Stimulated activated CD4-positive, alpha-beta T cell treated with anti-CD3 and anti-CD28 coated beads, Interleukin-2, amount 100 ng/mL, for 24 hours (primary cell): ENCODE measurements around the gene PARD6G.
"Not testable (repeated sequence)": the region's sequence is repeated elsewhere in the genome, so short reads cannot be mapped to it uniquely, and the experiment has no call there.

Source experiments
- DNase-seq, 2 donors: peaks; one replicate each; pipeline ENCODE4 v3.0.0-alpha.2; 2020

Gene PARD6G

DNA sequence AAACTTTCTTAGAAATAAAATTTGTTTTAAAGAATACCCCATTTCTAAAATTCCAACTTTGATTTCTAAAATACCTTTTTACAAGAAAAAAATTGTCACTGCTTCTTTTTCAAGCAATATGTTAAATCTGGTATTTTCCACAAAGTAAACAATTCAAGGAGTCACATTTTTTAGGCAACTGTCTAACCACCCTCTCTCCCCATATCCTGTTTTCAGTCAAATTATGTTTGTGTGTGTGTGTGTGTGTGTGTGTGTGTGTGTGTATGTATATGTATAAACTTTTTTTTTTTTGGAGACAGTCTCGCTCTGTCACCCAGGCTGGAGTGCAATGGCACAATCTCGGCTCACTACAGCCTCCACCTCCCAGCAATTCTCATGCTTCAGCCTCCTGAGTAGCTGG is 79.0 kb downstream of the PARD6G start:
- DNase-seq, result no peak

DNA sequence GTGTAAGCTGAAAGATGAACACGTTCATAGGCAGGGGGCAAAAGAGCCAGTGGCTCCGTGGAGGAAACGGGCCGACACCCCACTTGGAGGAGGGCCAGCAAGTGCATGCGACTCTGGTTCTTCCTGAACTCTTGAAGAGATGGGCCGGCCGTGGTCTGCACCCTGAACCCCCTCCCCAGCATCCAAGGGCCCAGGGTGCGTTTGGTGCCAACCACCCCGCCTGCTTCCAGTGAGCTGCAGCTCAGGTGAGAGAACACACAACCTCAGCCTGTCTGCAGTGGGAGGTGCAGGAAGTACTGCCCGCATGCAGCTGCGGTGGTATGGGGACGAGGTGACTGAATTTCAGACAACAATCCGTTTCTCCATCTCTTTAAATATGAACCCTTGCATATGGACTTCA is 79.4 kb downstream of the PARD6G start:
- no peak for DNase-seq

DNA sequence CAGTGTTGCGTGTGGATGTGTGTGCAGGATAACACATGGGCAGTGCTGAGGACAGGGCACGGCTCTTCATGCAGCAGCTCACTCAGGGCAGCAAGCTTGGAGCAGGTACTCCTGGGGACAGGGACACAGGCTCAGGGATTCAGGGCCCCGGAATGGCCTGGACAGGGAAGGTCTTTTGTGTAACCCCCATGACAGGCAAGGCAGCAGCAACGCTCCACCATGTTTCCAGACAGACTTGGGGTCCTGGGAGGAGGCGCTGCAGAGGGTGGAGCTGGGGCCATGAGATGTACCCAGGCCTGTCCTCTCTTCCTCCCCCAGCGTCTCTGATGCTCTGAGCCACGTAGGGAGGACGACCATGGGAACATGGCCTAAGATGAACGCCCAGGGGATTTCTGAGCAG is 80.0 kb downstream of the PARD6G start:
- no peak for DNase-seq

DNA sequence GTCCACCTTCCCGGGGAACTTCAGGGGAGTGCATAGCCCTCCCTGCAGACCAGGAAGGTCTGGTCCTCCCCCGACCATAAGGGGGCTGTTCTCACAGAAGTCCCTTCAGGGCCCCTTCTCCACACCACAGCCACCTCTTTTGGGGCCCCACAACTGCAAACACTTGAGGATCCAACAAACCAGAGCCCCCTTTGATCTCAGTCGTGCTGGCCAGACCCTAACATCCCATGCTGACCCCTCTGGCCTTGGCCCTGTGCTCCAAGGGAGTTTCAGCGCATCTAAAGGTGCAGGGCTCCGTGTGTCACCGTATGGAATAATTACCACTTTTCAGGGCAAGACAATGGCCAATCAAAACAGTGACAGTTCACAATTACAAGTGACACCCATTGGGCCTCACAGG is 80.6 kb downstream of the PARD6G start:
- DNase-seq, result no peak

DNA sequence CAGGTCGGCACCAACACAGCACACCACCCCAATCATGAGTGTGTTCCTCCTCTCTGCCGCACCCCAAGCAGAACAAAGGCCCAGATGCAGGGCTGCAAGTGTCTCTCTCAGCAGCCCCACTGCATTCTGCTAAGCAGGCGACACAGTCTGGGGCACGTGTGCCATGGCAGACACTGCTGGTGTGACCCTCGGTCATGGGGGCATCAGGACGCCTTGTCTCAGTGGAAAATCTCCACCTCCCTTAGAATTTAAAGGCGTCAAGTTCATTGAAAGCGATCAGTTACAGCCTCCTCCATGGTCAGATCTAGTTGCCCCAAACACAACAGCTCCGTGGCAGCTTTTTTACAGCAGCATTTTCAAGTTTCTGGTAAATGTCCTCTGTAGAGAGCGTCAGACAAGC is 81.1 kb downstream of the PARD6G start:
- DNase-seq, result no peak

DNA sequence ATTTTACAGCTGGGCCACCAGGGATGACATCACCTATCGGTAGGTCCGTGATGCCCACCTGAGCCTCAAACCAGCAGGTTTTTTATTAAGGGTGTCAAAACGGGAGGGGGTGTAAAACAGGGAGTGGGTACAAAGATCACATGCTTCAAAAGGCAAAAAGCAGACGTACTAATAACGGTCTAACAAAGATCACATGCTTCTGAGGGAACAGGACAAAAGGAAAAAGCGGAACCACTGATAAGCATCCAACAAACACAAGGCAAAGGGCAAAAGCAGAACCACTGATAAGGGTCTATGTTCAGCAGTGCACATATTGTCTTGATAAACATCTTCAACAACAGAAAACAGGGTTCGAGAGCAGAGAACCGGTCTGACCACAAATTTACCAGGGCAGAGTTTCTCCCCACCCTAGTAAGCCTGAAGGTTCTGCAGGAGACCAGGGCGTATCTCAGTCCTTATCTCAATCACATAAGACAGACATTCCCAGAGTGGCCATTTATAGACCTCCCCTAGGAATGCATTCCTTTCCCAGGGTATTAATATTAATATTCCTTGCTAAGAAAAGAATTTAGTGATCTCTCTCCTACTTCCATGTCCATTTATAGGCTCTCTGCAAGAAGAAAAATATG is 82.5 kb downstream of the PARD6G start:
- DNase-seq, result not testable (repeated sequence)

DNA sequence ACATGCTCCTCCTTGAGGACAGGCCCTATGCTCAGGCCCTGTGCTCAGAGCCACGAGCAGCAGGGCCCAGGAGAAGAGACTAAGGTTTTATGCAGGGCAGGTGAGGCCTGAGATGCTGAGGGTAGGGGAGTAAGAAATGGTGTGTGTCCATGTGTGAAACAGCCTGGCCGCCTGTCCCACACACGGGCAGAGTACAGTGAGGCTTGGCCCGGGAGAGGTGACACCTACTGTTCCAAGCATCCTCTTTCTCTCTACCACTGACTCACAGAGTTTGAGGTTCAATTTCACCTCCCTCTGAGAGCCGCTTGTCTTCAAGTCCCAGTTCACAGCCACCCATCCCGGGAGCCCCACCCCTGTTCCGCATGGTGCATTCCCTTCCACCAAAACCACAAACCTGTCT is 84.1 kb downstream of the PARD6G start:
- no peak for DNase-seq

DNA sequence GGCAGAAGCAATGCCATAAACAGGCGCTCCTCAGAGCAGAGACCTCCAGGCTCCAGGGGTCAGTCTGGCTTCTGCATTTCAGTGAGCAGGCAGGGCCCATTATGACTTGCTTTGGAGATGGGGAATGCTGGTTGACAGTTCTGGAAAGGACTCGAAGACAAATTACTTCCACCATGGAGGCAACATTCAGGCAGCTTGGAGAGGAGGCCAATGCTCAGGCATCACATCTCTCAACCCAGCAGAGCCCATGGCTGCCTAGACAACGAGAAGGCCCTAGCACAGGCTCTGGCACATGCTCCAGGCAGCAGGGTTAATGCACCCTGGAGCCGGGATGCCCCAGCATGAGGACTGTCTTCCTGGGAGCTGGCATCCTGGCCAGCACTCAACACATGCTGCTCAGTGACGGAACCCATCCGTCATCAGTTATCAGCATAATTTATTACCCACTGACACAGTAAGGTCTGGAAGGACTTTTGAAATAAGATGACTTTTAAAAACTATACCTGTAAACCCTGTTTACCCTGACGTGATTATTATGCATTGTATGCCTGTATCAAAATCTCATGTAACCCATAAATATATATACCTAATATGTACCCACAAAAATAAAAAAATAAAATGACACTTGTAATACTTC is 85.4 kb downstream of the PARD6G start:
- no peak for DNase-seq

DNA sequence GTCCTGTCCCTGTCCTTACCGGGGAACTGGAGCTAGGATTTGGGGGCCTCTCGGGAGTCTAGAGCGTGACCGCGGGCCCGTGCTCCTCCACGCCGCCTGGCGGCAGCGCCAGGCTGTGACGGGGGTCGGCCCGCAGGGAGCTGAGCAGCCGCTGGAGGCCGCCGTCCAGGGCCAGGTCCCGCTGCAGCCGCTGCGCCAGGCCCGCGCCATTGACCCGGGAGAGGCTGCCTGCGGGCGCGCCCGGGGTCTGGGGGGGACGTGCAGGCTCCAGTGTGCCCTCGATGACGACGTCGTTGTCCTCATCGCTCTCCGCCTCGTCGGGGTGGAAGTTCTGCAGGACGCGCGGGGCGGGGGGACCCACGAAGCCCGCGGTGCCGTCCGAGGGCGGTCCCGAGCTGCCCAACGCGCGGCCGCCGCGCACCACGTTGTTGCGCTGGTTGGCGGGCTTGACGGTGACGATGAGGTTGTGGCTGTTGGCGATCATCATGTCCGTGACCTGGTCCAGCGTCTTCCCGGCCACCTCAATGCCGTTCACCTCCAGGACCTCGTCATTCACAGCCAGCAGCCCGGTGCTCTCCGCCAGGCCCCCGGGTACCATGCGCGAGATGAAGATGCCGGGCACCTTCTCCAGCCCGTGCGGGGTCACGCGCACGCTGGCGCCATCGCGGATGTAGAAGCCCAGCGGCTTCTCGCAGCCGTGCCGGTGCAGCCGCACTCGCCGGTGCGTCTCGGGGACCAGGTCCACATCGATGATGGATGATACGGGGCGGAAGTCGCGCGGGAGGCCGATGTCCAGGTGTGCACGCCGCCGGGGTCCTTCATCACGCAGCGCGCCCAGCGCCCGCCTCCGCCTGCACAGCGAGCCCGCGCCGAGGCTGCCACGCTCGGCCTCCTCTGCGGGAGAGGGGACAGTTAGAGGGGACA is 87.3 kb downstream of the PARD6G start:
- DNase-seq, result peak; percentile 45 to 61

DNA sequence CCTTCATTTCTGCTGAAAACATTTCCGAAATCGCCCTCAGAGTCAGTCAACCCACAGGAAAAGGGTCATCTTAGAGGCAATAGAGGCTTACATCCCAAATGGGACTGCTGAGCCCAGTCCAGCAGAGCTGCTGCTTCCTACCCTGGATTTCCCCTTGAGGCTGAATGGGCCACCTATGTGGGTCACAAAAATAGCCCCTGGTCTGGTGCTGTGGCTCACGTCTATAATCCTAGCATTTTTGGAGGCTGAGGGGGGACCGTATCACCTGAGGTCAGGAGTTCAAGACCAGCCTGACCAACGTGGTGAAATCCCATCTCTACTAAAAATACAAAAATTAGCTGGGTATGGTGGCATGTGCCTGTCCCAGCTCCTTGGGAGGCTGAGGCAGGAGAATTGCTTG is 88.9 kb downstream of the PARD6G start:
- DNase-seq, result no peak

DNA sequence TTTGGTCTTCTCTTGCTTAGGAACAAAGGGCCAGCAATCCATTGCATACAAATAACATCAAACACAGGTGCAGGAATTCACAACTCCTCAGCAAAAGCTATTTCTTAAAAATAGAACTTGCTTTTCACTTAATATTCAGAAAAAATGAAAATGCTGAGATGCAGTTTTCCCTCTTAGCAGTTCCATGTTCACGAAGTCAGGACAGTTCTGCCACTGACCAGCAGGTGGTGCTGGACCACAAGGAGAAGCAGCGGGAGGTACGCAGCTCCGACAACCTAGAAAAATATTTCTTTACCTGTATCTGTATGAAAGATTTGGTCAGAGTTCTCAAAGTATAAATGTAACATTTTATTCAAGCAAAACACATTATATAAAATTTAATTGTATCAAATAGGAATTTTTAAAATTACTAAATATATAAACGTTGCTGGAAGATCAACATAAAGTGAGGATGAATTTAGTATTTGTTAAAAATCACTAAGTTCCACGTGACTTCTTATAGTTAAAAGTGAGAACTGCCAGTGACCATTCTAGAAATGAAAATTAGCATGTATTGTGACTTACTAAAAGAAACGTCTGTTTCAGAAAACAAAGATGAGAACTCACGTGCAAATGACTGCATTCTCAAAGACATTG is 89.5 kb downstream of the PARD6G start:
- DNase-seq, result peak; percentile 83 to 86

DNA sequence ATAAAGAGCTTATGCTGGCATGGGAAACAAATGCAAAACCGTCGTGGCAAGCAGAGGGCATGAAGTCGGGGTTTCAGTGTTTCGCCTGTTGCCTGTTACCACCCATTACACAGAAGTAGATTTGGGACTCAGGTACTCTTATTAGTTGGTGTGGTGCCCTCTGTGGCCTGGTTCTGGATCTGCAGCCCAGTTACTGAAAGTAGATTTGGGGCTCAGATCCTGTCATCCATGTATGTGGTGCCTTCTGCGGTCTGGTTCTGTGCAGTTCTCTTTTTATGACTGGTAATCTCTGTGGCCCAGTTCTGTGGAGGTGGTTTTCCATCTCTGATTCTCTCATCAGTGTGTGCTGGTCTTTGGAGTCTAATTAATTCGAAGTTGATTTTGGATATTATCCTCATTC is 93.0 kb downstream of the PARD6G start:
- DNase-seq, result peak; percentile 35 to 50

DNA sequence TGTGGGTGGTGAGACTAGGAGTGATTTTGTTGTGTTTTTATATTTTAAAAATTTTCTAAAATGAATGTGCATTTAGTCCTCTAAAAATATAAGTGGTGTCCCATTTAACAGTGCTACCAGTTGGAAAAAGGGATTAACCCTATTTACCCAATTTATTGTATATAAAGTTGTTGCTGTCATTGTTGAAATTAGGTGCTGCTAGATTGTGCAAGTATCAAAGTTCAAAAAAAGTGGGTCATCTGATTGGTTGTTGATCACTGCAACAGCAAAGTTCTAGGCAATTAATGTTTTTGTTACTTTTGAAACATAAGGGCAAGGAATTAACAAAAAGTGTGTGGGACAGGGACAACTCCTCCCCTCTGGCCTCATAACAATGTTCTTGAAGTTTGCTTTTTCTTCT is 97.6 kb downstream of the PARD6G start:
- DNase-seq, result no peak

DNA sequence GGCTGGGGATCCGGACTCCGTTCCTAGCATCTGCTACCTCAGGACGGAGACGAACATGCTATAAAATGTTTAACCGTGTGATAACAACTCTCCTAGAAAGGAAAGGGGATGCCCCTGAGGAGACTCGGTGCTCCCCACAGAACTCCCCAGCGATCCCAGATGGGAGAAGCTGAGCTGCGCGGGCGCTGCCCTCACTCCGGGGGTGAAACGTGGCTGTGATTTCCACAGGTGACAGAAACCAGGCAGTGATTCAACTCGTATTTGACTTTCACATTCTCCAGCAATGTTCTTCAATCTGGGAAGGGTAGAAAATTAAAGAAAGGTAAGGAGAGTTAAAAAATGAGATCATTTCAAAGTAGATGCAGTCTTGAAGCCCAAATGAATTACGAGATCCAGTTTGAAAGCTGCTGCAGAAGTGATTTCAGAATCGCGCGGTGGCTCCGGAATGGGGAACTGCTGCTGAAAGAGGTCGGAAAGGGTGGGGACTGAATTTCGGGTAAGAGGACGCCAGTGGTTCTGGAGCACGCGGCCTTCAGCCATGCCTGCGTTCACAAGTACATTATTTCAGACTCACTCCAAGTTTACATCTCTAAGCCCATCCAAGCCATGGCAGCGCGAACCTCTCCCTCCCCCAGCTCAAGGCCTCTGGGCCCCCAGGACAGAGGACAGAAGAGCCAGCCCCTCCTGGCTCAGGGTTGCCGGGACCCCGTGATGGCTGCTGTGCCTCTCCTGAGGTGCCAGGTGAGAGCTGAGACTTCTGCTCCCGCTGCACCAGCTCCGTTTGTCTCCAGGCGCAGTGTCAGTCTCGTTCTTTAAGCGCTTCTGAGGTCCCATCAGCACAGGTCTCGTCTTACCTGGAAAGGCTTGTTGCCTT is 98.8 kb downstream of the PARD6G start:
- no peak for DNase-seq

DNA sequence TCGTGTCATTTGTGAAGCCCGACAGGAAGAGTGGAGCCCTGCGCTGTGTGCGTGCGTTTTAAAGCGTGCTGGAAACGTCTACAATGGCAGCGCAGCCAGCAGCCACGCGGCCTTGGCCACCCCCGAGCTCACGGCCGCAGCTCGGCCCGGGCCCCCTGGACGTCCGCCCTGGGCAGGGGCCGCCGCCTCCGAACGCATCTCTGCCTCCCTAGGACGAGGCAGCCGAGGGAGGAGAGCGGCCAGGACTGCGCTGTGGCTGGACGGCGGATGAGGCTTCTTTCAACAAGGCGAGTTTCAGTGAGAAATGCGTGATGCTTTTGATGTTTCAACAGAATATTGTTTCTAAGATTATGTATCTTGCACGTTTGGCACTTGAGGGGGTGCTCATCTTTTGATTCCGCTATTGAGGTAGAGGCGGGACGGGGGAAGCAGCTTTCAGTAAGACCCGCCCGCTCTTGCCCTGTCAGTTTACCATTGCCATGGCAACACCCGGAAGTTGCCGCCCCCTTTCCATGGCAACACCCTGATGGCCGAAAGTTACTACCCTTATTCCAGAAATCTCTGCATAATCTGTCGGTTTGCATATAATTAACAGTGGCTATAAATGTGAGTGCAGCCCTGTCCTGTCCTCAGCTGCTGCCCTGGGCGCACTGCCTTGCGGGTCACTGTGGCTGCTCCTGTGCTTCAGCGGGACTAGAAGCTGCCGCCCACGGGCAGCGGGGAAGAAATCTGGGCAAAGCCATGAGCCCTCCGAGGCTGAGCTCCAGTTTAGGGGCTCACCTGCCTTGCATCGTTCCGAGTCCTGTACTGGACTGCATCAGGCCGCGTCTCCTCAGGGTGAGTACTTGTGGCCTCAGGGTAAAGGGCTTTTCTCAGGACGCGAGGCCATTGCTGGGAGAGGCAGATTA is 99.6 kb downstream of the PARD6G start:
- peak; percentile 81 to 85 for DNase-seq

DNA sequence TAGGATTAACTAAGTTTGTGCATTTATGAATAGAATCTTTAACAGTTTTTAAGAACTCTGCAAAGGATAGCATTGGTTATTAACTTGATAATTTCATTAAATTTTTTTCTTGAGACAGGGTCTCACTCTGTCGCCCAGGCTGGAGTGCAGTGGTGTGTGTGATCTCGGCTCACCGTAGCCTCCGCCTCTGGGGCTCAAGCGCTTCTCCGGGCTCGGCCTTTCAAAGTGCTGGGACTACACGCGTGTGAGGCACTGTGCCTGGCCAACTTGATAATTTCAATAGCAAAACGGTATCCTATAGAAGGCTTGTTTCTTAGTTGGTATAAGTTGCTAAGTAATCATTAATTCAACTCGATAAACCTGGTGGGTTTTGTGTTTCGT is 100.3 kb downstream of the PARD6G start:
- DNase-seq, result no peak

DNA sequence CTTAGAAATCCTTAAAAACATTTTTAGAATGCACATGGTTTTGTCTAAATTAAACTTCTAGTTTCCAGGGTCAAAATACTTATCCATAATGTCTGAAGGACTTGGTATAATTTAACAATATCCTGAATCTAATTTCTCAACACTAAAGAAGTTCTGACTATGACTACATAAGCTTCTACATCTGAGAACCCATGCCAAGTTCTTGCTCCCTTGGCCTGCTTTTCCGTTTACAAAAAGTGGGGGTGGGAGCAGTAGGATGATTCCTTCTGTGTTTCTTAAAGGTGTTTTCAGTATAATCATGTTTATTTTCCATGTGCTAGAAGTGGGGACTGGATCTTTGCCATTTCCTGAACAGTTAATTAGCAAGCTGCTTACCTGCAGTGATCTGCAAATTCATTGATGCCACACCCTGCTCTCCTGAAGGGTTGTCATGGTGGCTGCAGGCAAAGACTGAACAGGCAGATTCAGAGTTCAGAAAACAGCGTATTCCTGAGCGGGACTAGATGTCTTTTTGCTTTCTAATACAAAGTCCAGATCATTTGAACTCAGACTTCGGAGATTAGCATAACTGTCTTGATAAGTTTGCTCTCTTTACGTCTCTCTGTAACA is 102.0 kb downstream of the PARD6G start:
- DNase-seq, result no peak

DNA sequence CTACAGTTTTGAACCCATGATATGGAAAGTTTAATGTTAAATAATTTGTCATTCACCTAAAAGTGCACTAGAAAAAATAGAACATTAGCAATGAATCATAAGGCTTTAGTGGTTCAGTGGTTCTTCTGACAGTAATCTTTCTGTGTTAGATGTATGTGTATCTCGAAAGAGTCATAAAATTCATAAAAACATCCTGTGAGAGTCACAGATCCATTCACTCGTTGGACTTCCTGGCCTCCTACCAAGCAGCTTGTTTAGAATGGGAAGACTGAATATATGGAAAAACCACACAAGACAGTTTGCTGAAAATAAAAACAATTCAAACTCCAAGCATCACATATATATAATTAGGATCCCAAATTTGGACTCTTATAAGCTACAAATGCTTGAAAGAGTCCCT is 103.4 kb downstream of the PARD6G start:
- DNase-seq, result no peak

DNA sequence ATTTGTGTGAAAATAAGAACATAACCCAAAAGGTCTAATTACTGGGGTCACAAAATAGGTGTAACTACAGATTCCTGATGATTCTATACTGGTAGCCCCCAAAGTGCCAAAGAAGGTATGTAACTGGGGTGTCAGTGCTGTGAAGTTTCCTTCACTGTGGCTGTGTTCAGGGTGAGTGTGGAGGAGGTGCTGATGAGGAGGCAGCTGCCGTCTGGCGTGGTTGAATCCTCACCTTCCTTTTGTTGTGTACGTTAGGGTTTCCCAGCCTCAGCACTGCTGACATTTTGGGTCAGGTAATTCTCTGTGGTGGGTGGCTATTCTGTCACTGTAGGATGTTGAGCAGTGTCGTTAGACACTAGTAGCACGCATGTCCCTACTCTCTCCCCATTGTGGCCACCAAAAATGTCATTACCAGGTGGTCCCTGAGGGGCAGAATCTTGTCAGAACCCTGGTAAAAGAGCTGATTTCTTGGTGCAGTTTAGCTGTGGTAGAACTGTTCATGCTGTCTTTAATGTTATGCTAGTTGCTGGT is 106.8 kb downstream of the PARD6G start:
- DNase-seq, result no peak

DNA sequence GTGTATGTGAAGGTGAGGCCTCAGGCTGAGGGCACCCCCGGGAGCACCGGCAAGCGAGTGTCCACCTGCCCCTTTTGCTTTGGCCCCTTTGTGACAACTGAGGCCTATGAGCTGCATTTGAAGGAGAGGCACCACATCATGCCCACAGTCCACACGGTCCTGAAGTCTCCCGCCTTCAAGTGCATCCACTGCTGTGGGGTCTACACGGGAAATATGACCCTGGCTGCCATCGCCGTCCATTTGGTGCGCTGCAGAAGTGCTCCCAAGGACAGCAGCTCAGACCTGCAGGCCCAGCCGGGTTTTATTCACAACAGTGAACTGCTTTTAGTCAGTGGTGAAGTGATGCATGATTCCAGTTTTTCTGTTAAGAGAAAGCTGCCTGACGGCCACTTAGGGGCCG is 109.3 kb downstream of the PARD6G start:
- no peak for DNase-seq

DNA sequence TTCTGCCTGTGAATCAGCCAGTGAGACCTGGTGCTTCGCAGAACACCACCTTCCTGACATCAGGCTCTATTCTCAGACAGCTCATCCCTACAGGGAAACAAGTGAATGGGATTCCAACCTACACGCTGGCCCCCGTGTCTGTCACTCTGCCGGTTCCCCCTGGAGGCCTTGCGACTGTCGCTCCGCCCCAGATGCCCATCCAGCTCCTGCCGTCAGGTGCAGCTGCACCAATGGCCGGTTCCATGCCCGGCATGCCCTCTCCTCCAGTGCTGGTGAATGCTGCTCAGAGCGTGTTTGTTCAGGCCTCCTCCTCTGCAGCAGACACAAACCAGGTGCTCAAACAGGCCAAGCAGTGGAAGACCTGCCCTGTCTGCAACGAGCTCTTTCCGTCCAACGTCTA is 110.2 kb downstream of the PARD6G start:
- DNase-seq, result no peak
